ENCODE data around the gene HNRNPA2B1.
"Not testable (repeated sequence)": the region's sequence is repeated elsewhere in the genome, so short reads cannot be mapped to it uniquely, and the experiment has no call there.

HNRNPA2B1 gene

DNA sequence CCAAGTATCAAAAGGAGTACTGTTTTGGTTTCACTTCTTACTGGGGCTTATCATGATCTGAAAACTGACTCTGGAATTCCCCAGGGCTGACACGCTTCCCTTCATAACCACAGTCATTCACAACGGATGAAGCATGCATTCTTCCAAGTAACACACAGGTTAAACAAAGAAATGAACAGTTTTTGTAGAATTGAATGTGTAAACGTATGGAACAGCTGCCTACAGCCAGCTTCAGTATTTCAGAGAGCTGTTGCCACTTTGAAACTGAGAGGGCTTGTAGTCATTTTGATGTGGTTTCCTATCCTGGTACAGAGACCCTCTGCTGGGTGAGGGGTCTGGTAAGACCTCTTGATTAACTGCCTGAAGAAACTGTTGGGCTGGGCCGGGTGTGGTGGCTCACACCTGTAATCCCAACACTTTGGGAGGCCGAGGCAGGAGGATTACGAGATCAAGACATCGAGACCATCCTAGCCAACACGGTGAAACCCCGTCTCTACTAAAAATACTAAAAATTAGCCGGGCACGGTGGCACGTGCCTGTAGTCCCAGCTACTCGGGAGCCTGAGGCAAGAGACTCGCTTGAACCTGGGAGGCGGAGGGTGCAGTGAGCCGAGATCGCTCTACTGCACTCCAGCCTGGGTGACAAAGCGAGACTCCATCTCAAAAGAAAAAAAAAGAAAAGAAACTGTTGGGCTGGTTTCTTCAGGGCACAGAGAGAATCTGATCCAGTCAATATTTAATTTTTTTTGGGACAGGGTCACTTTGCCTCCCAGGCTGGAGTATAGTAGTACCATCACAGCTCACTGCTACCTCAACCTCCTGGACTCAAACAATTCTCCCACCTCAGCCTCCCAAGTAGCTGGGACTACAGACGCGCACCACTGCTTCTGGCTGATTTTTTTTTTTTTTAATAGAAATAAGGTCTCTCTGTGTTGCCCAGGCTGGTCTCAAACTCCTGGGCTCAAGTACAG is 43.8 kb downstream of the HNRNPA2B1 start:
- no peak for TF ChIP-seq Cebpa-rat (IDR thresholded peaks at IDR 0.05)
- Histone ChIP-seq H3K9me3 (no peaks in the 10 kb centered on the region), H3K4me3 (peak overlapping the region; percentile 57), H3K4me2 (peak overlapping the region; percentile 94), H3K27me3 (no peaks in the 10 kb centered on the region), H3K4me1 (peaks cover 71% of the 10 kb centered on the region), H4K20me1 (no peaks in the 10 kb centered on the region), H3K27ac (peak overlapping the region; percentile 80), H3K36me3 (peaks cover 7% of the 10 kb centered on the region; the same call in 1 of the 2 replicates), H3K9ac (peak overlapping the region; percentile 74)

DNA sequence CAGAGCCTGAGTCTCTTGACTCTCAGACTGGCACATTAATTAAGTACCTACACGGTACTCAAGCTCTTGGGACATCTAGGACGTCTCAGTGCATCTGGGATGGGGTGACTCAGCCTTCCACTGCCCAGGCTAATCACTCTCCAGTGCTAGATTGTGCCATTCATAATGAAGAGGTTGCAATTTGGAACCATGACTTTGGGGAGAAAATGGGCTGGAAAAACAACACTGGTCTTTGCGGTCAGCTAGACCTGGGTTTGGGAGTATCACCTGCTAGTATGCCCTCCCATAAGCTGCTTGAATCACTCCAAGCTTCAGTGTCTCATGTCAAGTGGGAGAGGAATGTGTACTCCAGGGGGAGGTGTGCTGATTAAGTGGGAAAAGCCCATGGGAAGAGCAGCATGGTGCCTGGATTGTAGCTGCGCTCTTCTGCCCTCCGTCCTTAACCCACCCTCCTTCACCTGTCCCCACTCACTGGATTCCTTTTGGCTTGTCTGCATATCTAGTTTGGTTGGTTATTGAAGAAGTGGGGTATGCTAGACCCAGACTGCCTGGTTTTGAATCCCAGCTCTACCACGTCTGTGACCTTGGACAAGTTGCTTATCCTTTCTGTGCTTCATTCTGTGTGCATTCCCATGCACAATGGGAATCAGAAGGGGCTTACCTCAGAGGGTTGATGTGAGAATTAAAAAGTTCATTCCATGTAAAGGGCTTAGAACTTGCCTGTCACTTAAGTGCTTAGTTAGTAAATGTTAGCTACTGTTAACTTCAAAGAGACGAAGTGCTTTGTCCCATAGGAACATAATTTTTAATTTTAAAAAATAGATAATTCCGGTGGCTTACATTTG is 44.8 kb downstream of the HNRNPA2B1 start:
- H3K9ac ChIP-seq, result peak overlapping the region; percentile 74
- H3K27ac ChIP-seq, result peak overlapping the region; percentile 80
- peak overlapping the region; percentile 57 for H3K4me3 ChIP-seq
- no peaks in the 10 kb centered on the region for H3K9me3 ChIP-seq
- H3K36me3 ChIP-seq, result peaks cover under 1% of the 10 kb centered on the region; the same call in 1 of the 2 replicates
- H3K4me2 ChIP-seq, result peak overlapping the region; percentile 94
- TF ChIP-seq Cebpa-rat (IDR thresholded peaks at IDR 0.05), result no peak
- H4K20me1 ChIP-seq, result no peaks in the 10 kb centered on the region
- H3K4me1 ChIP-seq, result peaks cover 78% of the 10 kb centered on the region
- H3K27me3 ChIP-seq, result no peaks in the 10 kb centered on the region

DNA sequence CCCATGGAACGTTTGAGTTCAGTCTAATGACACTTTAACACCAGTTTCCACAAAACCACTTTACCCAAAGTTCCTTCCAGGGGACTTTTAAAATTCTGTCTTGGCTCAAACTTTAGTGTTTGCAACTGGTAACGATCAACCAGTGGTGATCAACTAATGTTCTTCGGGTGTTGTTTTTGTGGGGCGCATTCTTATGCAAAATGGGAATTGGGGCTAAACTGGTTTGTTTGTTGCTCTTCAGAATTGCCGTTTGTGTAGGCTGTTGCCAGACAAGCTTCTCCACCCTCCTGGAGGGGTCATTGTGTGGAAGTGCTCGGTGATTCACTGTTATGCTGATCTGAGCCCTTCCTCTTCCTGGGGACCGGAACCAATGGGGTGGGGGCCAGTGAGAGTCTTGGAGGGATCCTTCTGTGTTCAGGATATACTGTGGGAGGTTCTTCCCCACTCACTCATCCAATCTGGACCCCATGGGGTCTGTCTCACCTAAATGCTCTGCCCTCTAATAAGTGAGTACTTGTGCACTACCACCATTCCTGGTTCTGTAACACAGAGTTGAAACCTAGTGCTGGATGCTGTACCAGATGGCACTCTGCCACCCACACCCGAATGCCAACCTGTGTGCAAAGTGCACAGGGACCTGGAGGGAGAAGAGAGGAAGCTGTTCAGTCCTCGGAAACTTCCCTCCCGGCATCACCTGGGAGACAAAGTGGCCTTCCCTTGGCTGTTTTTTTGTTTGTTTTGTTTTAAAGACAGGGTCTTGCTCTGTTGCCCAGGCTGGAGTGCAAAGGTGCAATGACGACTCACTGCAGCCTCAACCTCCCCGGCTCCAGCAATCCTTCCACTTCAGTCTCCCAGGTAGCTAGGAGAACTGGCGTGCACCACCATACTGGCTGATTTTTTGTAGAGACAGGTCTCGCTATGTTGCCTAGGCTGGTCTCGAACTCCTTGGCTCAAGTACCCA is 46.4 kb downstream of the HNRNPA2B1 start:
- no peak overlapping the region for H3K27ac ChIP-seq
- H3K4me1 ChIP-seq, result peaks cover 71% of the 10 kb centered on the region
- H3K4me3 ChIP-seq, result peak overlapping the region; percentile 82
- peak overlapping the region; percentile 83; the same call in 1 of the 2 replicates for H3K9ac ChIP-seq
- H3K27me3 ChIP-seq, result no peaks in the 10 kb centered on the region
- TF ChIP-seq Cebpa-rat (IDR thresholded peaks at IDR 0.05), result no peak
- H3K36me3 ChIP-seq, result no peaks in the 10 kb centered on the region
- peak overlapping the region; percentile 94 for H3K4me2 ChIP-seq
- no peaks in the 10 kb centered on the region for H4K20me1 ChIP-seq
- H3K9me3 ChIP-seq, result no peaks in the 10 kb centered on the region

DNA sequence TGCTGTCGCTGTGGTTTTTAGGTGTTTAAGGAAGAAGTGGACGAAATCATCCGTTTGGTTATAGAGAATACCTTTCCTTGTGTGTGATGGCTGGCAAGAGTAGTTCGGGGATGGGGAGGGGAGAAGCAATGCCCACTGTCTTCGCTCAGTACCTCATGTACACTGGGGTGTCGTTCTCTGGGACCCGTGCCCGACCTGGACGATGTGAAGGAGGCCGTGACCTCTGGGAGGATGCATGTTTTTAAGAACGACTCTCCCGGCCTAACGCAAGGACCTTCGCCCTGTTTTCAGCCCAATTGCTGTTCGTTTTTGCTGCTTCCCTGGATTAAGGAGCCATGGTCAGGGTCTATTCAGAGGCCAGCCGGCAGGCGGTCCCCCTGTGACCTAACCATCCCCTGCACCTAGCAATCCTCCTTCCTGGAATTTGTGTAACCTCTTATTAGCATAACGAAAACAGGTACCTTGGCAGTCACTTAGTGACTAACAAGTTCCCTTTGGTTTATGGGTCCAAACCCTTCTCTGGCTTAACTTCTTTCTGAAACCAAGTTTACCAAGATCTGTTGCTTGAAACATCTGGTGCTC is 47.2 kb downstream of the HNRNPA2B1 start:
- Histone ChIP-seq H3K9ac (peak overlapping the region; percentile 83; the same call in 1 of the 2 replicates), H3K4me1 (peaks cover 67% of the 10 kb centered on the region)
- no peak for TF ChIP-seq Cebpa-rat (IDR thresholded peaks at IDR 0.05)

DNA sequence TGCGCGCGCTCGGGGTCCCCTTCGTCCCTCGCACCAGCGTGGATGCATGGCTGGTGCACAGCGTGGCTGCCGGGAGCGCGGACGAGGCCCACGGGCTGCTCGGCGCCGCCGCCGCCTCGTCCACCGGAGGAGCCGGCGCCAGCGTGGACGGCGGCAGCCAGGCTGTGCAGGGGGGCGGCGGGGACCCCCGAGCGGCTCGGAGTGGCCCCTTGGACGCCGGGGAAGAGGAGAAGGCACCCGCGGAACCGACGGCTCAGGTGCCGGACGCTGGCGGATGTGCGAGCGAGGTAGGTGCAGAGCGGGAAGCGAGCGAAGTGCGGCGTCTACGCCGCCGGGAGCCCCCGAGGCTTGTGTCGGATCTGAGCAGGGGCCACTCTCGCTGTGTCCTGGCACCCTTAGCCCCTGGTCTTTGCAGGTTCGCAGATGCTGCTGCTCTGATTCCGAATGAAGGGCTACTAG is 47.7 kb downstream of the HNRNPA2B1 start:
- H3K4me3 ChIP-seq, result peak overlapping the region; percentile 82
- H3K9ac ChIP-seq, result peak overlapping the region; percentile 83
- H3K27ac ChIP-seq, result peak overlapping the region; percentile 83
- peak overlapping the region; percentile 94 for H3K4me2 ChIP-seq
- H3K27me3 ChIP-seq, H4K20me1 ChIP-seq, H3K9me3 ChIP-seq, H3K36me3 ChIP-seq: not testable (repeated sequence)
- H3K4me1 ChIP-seq, result peaks cover 62% of the 10 kb centered on the region

More for the DNA sequence above, 47.2 kb downstream of the HNRNPA2B1 start:
- Histone ChIP-seq H3K27ac (no peak overlapping the region), H3K36me3 (no peaks in the 10 kb centered on the region), H3K9me3 (no peaks in the 10 kb centered on the region; the same call in 1 of the 2 replicates), H4K20me1 (no peaks in the 10 kb centered on the region), H3K27me3 (no peaks in the 10 kb centered on the region), H3K4me3 (peak overlapping the region; percentile 82), H3K4me2 (peak overlapping the region; percentile 94)

DNA sequence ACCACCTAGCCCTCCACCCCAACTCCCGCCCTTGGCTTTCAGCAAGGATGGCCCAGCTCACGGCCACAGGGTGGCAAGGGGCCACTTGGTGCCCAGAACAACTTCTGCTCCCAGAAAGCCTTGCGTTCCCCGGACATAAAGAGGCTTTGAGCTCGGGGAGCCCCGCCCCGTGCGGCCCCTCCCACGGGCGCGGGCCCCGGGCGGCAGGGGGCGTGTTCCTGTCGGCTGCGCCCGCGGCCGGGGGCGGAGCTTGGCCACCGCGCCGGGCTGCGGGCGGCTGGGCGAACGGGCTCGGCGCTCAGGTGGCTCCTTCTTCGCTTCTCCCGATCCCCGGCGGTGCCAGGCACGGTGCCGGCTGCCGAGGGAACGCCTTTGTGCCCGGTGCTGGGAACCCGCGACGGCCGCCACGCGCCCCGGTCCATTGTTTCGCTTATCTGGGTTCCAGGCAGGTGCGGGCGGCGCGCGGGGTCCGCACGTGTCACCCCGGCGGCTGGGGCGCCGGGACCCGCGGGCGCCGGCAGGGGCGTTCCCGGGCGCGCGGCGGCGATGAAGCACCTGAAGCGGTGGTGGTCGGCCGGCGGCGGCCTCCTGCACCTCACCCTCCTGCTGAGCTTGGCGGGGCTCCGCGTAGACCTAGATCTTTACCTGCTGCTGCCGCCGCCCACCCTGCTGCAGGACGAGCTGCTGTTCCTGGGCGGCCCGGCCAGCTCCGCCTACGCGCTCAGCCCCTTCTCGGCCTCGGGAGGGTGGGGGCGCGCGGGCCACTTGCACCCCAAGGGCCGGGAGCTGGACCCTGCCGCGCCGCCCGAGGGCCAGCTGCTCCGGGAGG is 48.4 kb downstream of the HNRNPA2B1 start, which contains the start of gene NFE2L3:
Gene NFE2L3 (plus strand): TSS at position 246 of the 829 bp plus-strand sequence. CDS start 301 bp downstream, at position 547.
- H3K27me3 ChIP-seq, result no peaks in the 10 kb centered on the region
- no peak for TF ChIP-seq Cebpa-rat (IDR thresholded peaks at IDR 0.05)
- peak within 1 kb of the TSS; percentile 94 for H3K4me2 ChIP-seq
- H3K4me1 ChIP-seq, result peaks cover 56% of the 10 kb centered on the region
- H3K9me3 ChIP-seq, result peaks cover 8% of the 10 kb centered on the region
- H4K20me1 ChIP-seq, result no peaks in the 10 kb centered on the region
- H3K36me3 ChIP-seq, result no peaks in the 10 kb centered on the region
- H3K27ac ChIP-seq, result peak within 1 kb of the TSS; percentile 83
- H3K9ac ChIP-seq, result peak within 1 kb of the TSS; percentile 83
- H3K4me3 ChIP-seq, result peak within 1 kb of the TSS; percentile 82

DNA sequence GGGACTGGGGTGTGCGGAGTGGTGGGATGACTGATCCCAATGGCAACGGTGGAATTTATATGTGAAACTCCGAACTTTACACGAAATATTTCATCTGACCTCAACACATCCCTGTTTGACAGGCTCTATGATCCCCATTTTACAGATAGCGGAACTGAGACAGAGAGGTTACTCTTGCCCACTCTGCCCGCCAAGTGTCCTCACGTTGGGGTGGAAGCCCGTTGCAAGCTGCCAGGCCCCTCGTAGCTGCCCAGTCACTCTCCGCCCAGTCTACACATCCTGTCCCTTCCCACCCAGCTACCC is 48.9 kb downstream of the HNRNPA2B1 start:
- no peak for TF ChIP-seq Cebpa-rat (IDR thresholded peaks at IDR 0.05)
- Histone ChIP-seq H4K20me1 (no peaks in the 10 kb centered on the region), H3K4me3 (peak overlapping the region; percentile 82), H3K27ac (peak overlapping the region; percentile 83), H3K27me3 (no peaks in the 10 kb centered on the region), H3K9me3 (peaks cover 13% of the 10 kb centered on the region), H3K4me2 (peak overlapping the region; percentile 94), H3K9ac (peak overlapping the region; percentile 83), H3K4me1 (peaks cover 50% of the 10 kb centered on the region), H3K36me3 (no peaks in the 10 kb centered on the region)

DNA sequence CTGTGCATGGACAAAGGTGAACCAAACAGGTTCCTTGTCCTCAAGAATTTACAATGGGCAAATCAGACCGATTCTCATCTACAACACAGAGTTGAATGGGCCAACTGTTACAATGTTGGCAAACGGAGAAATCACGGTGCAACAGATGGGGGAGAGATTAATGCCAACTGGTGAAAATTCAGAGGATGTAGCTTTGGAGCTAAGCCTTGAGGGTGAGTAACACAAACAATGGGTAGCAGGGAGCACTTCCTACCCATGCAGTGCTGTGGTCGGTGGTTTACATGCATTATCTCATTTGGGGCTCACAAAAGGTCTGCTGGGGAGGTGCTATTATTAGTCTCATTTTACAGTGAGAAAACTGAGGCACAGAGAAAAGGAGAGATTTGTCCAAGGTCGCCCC is 49.5 kb downstream of the HNRNPA2B1 start:
- H4K20me1 ChIP-seq, result no peaks in the 10 kb centered on the region
- H3K9me3 ChIP-seq, result peaks cover 17% of the 10 kb centered on the region
- H3K4me3 ChIP-seq, result no peak overlapping the region
- H3K27ac ChIP-seq, result no peak overlapping the region
- H3K9ac ChIP-seq, result no peak overlapping the region
- no peaks in the 10 kb centered on the region for H3K36me3 ChIP-seq
- peaks cover 45% of the 10 kb centered on the region for H3K4me1 ChIP-seq
- no peak for TF ChIP-seq Cebpa-rat (IDR thresholded peaks at IDR 0.05)
- H3K27me3 ChIP-seq, result no peaks in the 10 kb centered on the region
- peak overlapping the region; percentile 94 for H3K4me2 ChIP-seq

Measured in BLaER1 (cell line).